Body of pancreas (tissue), 4 donors: ENCODE results near the gene KLKB1. TPM values are rescaled to one million over a fixed set of nuclear protein-coding genes. Genes with fewer than 3 reads are reported as not detected.

Source experiments
- ATAC-seq: fragments of 150-250 bp; one replicate; pipeline ENCODE4 v1.9.1; 2016
- DNase-seq, 4 donors: peaks; one replicate each; pipeline ENCODE4 v3.0.0-alpha.2; 2019
- H3K27ac ChIP-seq, 4 donors: fragments of 200-600 bp; sonication (generic); 1 replicate in 3 of 4; 2 replicates in 1 of 4; pipeline versions ENCODE4 v1.5.1 to v1.6.1; 2016 to 2019; ENCODE audit warnings: mild to moderate bottlenecking in 1 of 4, mixed read lengths in 1 of 4, moderate library complexity in 1 of 4
- H3K27me3 ChIP-seq, 2 donors: fragments of 200-600 bp; sonication (generic); one replicate each; pipeline ENCODE4 v1.6.0; 2016; ENCODE audit warnings: mild to moderate bottlenecking in 1 of 2
- H3K36me3 ChIP-seq, 2 donors: fragments of 200-600 bp; sonication (generic); replicated peaks in 1 of 2; 2 replicates each; pipeline ENCODE4 v1.5.1; 2016; ENCODE audit warnings: low read depth in 2 of 2; ENCODE audit not compliant: insufficient read depth in 1 of 2
- H3K4me1 ChIP-seq: fragments of 200-600 bp; sonication (generic); one replicate; pipeline ENCODE4 v1.6.0; 2016
- H3K4me3 ChIP-seq, 2 donors: fragments of 200-600 bp; sonication (generic); 1 replicate in 1 of 2; 2 replicates in 1 of 2; pipeline ENCODE4 v1.5.1; 2016 to 2019
- H3K9me3 ChIP-seq, 3 donors: fragments of 200-600 bp; sonication (generic); 1 replicate in 2 of 3; 2 replicates in 1 of 3; pipeline ENCODE4 v1.5.1; 2016
- CTCF ChIP-seq, 7 experiments: fragments of 450-650 bp in 4 of 7; fragments of 200-600 bp in 3 of 7; sonication (generic) in 3 of 7; IDR thresholded peaks; one replicate each; pipeline ENCODE4 v1.5.1; 2016 to 2019; ENCODE audit warnings: antibody characterized with exemption in 7 of 7
- POLR2A ChIP-seq, 3 donors: fragments of 450-650 bp; IDR thresholded peaks; one replicate each; pipeline ENCODE4 v1.6.1; 2016; ENCODE audit warnings: antibody characterized with exemption in 3 of 3, mild to moderate bottlenecking in 2 of 3
- WGBS, 2 donors: methylation state at CpG; one replicate each; pipeline ENCODE4 v1.1.5; 2017; 5-methylcytosine and 5-hydroxymethylcytosine counted together
- intact Hi-C: fragments of 100-400 bp; cut with DNase I; formaldehyde crosslinking; loops from one replicate; pipeline ENCODE4 v1.15.1; 2023
- total RNA-seq, 2 donors: library from RNA; depleted of rRNA; stranded (reverse); fragments of >200 nt; gene quantifications; one replicate each; pipeline ENCODE4 v1.1.0, GENCODE V29; 2016

The KLKB1 gene
- 1 to 10 TPM; 2.6 to 3.1 TPM for total RNA-seq

- ATAC-seq (peak; percentile 55), DNase-seq (peak in 1 of 4 donors; percentile 25)
- WGBS, 2 donors, result 56 to 61% methylated on average over 5 of the region's 5 CpGs
- no peak for TF ChIP-seq CTCF (IDR thresholded peaks at IDR 0.05)
- TF ChIP-seq POLR2A (IDR thresholded peaks at IDR 0.05), result no peak
- Histone ChIP-seq H3K27me3 (no peaks in the 10 kb centered on the region), H3K9me3 (peaks cover 0 to 19% (median 0%) of the 10 kb centered on the region in 3 donors), H3K4me3 (no peak within 1 kb of the TSS), H3K36me3 (no peaks in the 10 kb centered on the region), H3K4me1 (peaks cover 8% of the 10 kb centered on the region), H3K27ac (peak within 1 kb of the TSS in 2 of 4 donors; percentile 37 to 43)
- intact Hi-C loops, result no loop called here
Measured at GRCh38 chr4:186227221-186227620, at the start of gene KLKB1. TSS of gene KLKB1 (plus strand) at chr4:186227507. CDS start at chr4:186228196, 689 bp downstream.

GRCh38 chr4:186188107-186188506, 39.2 kb upstream of the KLKB1 start:
- intact Hi-C loops, result no loop called here
- no peak for ATAC-seq

GRCh38 chr4:186189656-186190055, 37.7 kb upstream of the KLKB1 start:
- Histone ChIP-seq H3K9me3 (no peaks in the 10 kb centered on the region), H3K4me1 (peaks cover 28% of the 10 kb centered on the region), H3K36me3 (no peaks in the 10 kb centered on the region), H3K27ac (peak overlapping the region in 3 of 4 donors; percentile 93 to 98 (median 95)), H3K27me3 (no peaks in the 10 kb centered on the region), H3K4me3 (no peak overlapping the region)
- TF ChIP-seq CTCF (IDR thresholded peaks at IDR 0.05), result no peak
- TF ChIP-seq POLR2A (IDR thresholded peaks at IDR 0.05), result no peak
- ATAC-seq (no peak), DNase-seq (no peak)
- WGBS, 2 donors, result 20 to 43% methylated on average over 4 of the region's 4 CpGs
- intact Hi-C loops, result no loop called here

More at GRCh38 chr4:186188107-186188506, 39.2 kb upstream of the KLKB1 start:
- no peak for DNase-seq
- H3K9me3 ChIP-seq, result no peaks in the 10 kb centered on the region
- peaks cover 26% of the 10 kb centered on the region for H3K4me1 ChIP-seq
- TF ChIP-seq CTCF (IDR thresholded peaks at IDR 0.05) (no peak), POLR2A (IDR thresholded peaks at IDR 0.05) (no peak)
- WGBS, 2 donors, result 67 to 97% methylated on average over 3 of the region's 3 CpGs
- H3K27me3 ChIP-seq, result no peaks in the 10 kb centered on the region
- H3K4me3 ChIP-seq, result no peak overlapping the region
- H3K27ac ChIP-seq, result no peak overlapping the region
- no peaks in the 10 kb centered on the region for H3K36me3 ChIP-seq

- no peaks in the 10 kb centered on the region for H3K36me3 ChIP-seq
- peaks cover 28% of the 10 kb centered on the region for H3K4me1 ChIP-seq
- H3K27ac ChIP-seq, result peak overlapping the region; percentile 93 to 98 (median 94)
- no peaks in the 10 kb centered on the region for H3K27me3 ChIP-seq
- DNase-seq (peak in 1 of 4 donors; percentile 61), ATAC-seq (peak; percentile 55)
- H3K4me3 ChIP-seq, result peak overlapping the region; percentile 43 to 87
- intact Hi-C loops, result no loop called here
- H3K9me3 ChIP-seq, result no peaks in the 10 kb centered on the region
- 0 to 1% methylated on average over 25 to 34 of the region's 34 CpGs for WGBS, 2 donors
- TF ChIP-seq CTCF (IDR thresholded peaks at IDR 0.05), result no peak
- no peak for TF ChIP-seq POLR2A (IDR thresholded peaks at IDR 0.05)
Measured at GRCh38 chr4:186190581-186191199, 36.6 kb upstream of the KLKB1 start.
